A549 (cell line): ENCODE measurements around the gene PSMB7. TPM values are rescaled to one million over a fixed set of nuclear protein-coding genes. Genes with fewer than 3 reads are reported as not detected.
A peak's percentile ranks its signal among the peaks of the same experiment; 100 is the strongest.

Experiments used
- ATAC-seq, 2 experiments: fragments of 200-7000 bp in 1 of 2; fragments of >200 bp in 1 of 2; cut with Nextera tagmentation in 1 of 2; cut with Tn5 transposase in 1 of 2; 3 replicates each; pipeline versions ENCODE4 v1.8.0 to v1.9.1; 2018 to 2020; ENCODE audit warnings: mild to moderate bottlenecking in 1 of 2, moderate library complexity in 1 of 2
- CTCF ChIA-PET: fragments of 300-600 bp; sonication (Branson Sonifier 250); formaldehyde crosslinking; extraction: SDS; loops from one replicate; lab custom pipeline; 2021; ENCODE audit warnings: antibody characterized with exemption, inconsistent platforms; lab: Yijun Ruan, JAX
- POLR2A ChIA-PET: fragments of 350-600 bp; formaldehyde crosslinking; extraction: SDS; loops from one replicate; lab custom pipeline; 2021; ENCODE audit warnings: antibody characterized with exemption, inconsistent platforms; lab: Yijun Ruan, JAX
- DNase-seq, 2 experiments: peaks; one replicate each; pipeline versions ENCODE4 v3.0.0 to v3.0.0-alpha.2; 2011 to 2016; ENCODE audit warnings: low read depth in 1 of 2, low spot score in 1 of 2
- FAIRE-seq: peaks from 2 replicates; lab custom pipeline; 2011; peaks lifted over from hg19 to GRCh38; lab: Jason Lieb, UNC
- H3K27ac ChIP-seq, 2 experiments: fragments of >200 bp; sonication (Bioruptor Twin); formaldehyde crosslinking; 3 replicates each; pipeline ENCODE4 v1.5.1; 2016 to 2017
- H3K4me1 ChIP-seq: fragments of >200 bp; sonication (Bioruptor Twin); formaldehyde crosslinking; 3 replicates; pipeline ENCODE4 v1.6.1; 2016
- H3K4me2 ChIP-seq: fragments of >200 bp; sonication (Bioruptor Twin); formaldehyde crosslinking; 3 replicates; pipeline ENCODE4 v1.6.1; 2016
- H3K4me3 ChIP-seq: fragments of >200 bp; sonication (Bioruptor Twin); formaldehyde crosslinking; 3 replicates; pipeline ENCODE4 v1.5.1; 2016
- H3K9me3 ChIP-seq: fragments of >200 bp; sonication (Bioruptor Twin); formaldehyde crosslinking; 3 replicates; pipeline ENCODE4 v1.6.1; 2016
- CEBPB ChIP-seq, 2 experiments: fragments of >200 bp in 1 of 2; sonication (Bioruptor Twin) in 1 of 2; formaldehyde crosslinking in 1 of 2; IDR thresholded peaks; 2 replicates each; pipeline ENCODE4 v1.6.1; 2012 to 2016
- CHD4 ChIP-seq: fragments of 200-600 bp; sonication (generic); IDR thresholded peaks from 2 replicates; pipeline ENCODE4 v1.6.1; 2016; ENCODE audit warnings: antibody characterized with exemption, mild to moderate bottlenecking, borderline replicate concordance
- EHF ChIP-seq: fragments of 250-450 bp; sonication (Bioruptor Pico); IDR thresholded peaks from 2 replicates; pipeline ENCODE4 v1.5.0; 2020; ENCODE audit warnings: mild to moderate bottlenecking
- EP300 ChIP-seq, 2 experiments: fragments of >200 bp; sonication (Bioruptor Twin); formaldehyde crosslinking; IDR thresholded peaks; 2 replicates in 1 of 2; 3 replicates in 1 of 2; pipeline ENCODE4 v1.6.1; 2016 to 2017
- ESRRA ChIP-seq: fragments of 150-350 bp; IDR thresholded peaks from 2 replicates; pipeline ENCODE4 v1.6.1; 2014; ENCODE audit warnings: mild to moderate bottlenecking, low read length, borderline replicate concordance
- FOSB ChIP-seq: fragments of 250-450 bp; sonication (Bioruptor Pico); IDR thresholded peaks from 2 replicates; pipeline ENCODE4 v1.5.0; 2020; ENCODE audit warnings: mild to moderate bottlenecking, moderate library complexity
- FOSL2 ChIP-seq, 2 experiments: fragments of 450-650 bp in 1 of 2; fragments of >200 bp in 1 of 2; sonication (Bioruptor Twin) in 1 of 2; formaldehyde crosslinking; IDR thresholded peaks; 2 replicates each; pipeline versions ENCODE4 v1.5.0 to v1.6.1; 2016 to 2020; ENCODE audit warnings: mild to moderate bottlenecking in 1 of 2, moderate library complexity in 1 of 2
- GATA3 ChIP-seq: IDR thresholded peaks from 2 replicates; pipeline ENCODE4 v1.6.1; 2012; ENCODE audit warnings: borderline replicate concordance
- HDAC2 ChIP-seq: fragments of 200-600 bp; sonication (generic); IDR thresholded peaks from 2 replicates; pipeline ENCODE4 v1.6.1; 2016
- JUN ChIP-seq, 2 experiments: fragments of >200 bp; sonication (Bioruptor Twin); formaldehyde crosslinking; IDR thresholded peaks; 2 replicates in 1 of 2; 3 replicates in 1 of 2; pipeline ENCODE4 v1.6.1; 2016 to 2017
- JUNB ChIP-seq: fragments of >200 bp; sonication (Bioruptor Twin); formaldehyde crosslinking; IDR thresholded peaks from 2 replicates; pipeline ENCODE4 v1.6.1; 2016
- MAFK ChIP-seq: fragments of 450-650 bp; IDR thresholded peaks from 2 replicates; pipeline ENCODE4 v1.6.1; 2014; ENCODE audit not compliant: partially characterized antibody
- RAD21 ChIP-seq, 2 experiments: fragments of >200 bp in 1 of 2; sonication (Bioruptor Twin) in 1 of 2; formaldehyde crosslinking in 1 of 2; IDR thresholded peaks in 1 of 2; conservative IDR thresholded peaks in 1 of 2; 2 replicates in 1 of 2; 3 replicates in 1 of 2; pipeline ENCODE4 v1.6.1; 2012 to 2018; ENCODE audit warnings: inconsistent platforms in 1 of 2
- RARB ChIP-seq: fragments of 250-450 bp; sonication (Bioruptor Pico); IDR thresholded peaks from 2 replicates; pipeline ENCODE4 v1.8.0; 2021; ENCODE audit warnings: mild to moderate bottlenecking, moderate library complexity
- RFX5 ChIP-seq: fragments of 450-650 bp; IDR thresholded peaks from 2 replicates; pipeline ENCODE4 v1.7.1; 2014; ENCODE audit warnings: antibody characterized with exemption, mild to moderate bottlenecking, moderate library complexity
- SMC3 ChIP-seq: fragments of >200 bp; sonication (Bioruptor Twin); formaldehyde crosslinking; IDR thresholded peaks from 3 replicates; pipeline ENCODE4 v1.6.1; 2018; ENCODE audit warnings: inconsistent platforms
- SREBF2 ChIP-seq: fragments of 450-650 bp; IDR thresholded peaks from 2 replicates; pipeline ENCODE4 v1.6.1; 2014; ENCODE audit warnings: mild to moderate bottlenecking, moderate library complexity
- ZC3H11A ChIP-seq: fragments of 450-650 bp; IDR thresholded peaks from 2 replicates; pipeline ENCODE4 v1.6.1; 2014; ENCODE audit warnings: antibody characterized with exemption, mild to moderate bottlenecking
- ZFP36 ChIP-seq: fragments of 450-650 bp; IDR thresholded peaks from 2 replicates; pipeline ENCODE4 v1.6.1; 2014; ENCODE audit warnings: borderline replicate concordance; ENCODE audit not compliant: partially characterized antibody
- WGBS: methylation state at CpG from one replicate; pipeline ENCODE4 v1.1.6; 2017; ENCODE audit errors: missing lambda C conversion rate; 5-methylcytosine and 5-hydroxymethylcytosine counted together
- polyA plus RNA-seq, 4 experiments: library from polyadenylated mRNA; depleted of rRNA in 3 of 4; stranded (reverse); fragments of >200 nt; fragmentation: RNase III in 1 of 4; extraction: RNeasy Plus Mini Kit Qiagen cat#74134 plus additional on column Dnase treatment in 1 of 4; gene quantifications; 2 replicates in 3 of 4; 3 replicates in 1 of 4; pipeline ENCODE4 v1.2.3, GENCODE V29; 2011 to 2017
- TF ChIP-seq, protein P1 (sequence below): IDR thresholded peaks from 2 replicates; pipeline ENCODE4 v1.6.1; 2012
- TF ChIP-seq, protein P2 (sequence below): IDR thresholded peaks from 2 replicates; pipeline ENCODE4 v1.6.1; 2012
- TF ChIP-seq, protein P3 (sequence below): fragments of >200 bp; sonication (Bioruptor Twin); formaldehyde crosslinking; IDR thresholded peaks from 3 replicates; pipeline ENCODE4 v1.6.1; 2016
- TF ChIP-seq, protein P4 (sequence below): fragments of 250-450 bp; sonication (Bioruptor Pico); IDR thresholded peaks from 2 replicates; pipeline ENCODE4 v1.5.0; 2020; ENCODE audit warnings: low read depth, mild to moderate bottlenecking, moderate library complexity
- TF ChIP-seq, protein P5 (sequence below): fragments of >200 bp; sonication (Bioruptor Twin); formaldehyde crosslinking; IDR thresholded peaks from 3 replicates; pipeline ENCODE4 v1.5.1; 2016

The PSMB7 gene
- polyA plus RNA-seq, 2 of the 4 experiments (the other 2 are of a cell fraction) = 332 to 418 TPM

DNA sequence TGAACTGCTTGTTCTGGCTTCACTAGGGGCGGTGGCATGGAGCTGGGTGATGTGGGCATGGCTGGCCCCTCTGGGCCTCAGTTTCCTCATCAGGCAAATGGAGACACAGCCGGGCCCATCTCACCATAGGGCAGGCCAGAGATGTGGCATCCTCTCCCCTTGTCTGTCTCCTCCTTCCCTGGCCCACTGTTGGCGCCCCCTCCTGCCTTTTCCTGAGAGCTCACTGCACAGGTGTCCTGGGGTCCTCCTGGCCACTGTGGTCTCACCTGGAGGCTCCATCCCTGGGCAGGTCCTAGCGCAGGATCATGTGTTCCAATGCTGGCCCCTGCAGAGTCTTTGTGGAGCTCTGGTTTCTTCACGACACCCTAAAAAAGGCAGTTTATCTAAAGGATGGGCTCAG, 104.0 kb downstream of the PSMB7 start:
- no peak overlapping the region for H3K4me2 ChIP-seq
- no peak for FAIRE-seq
- CTCF ChIA-PET = interaction anchor here (1.0 to 2.9 kb wide), 5 partner anchors 9 to 184 kb away, joined by 3 to 19 read pairs (median 7); no protein-coding TSS in a partner anchor
- H3K4me1 ChIP-seq = peaks cover 45% of the 10 kb centered on the region
- no peak for DNase-seq
- WGBS = 92% methylated on average over 5 of the region's 5 CpGs
- POLR2A ChIA-PET = interaction anchor here (1.1 kb wide), 1 partner anchor 52 kb away, joined by 6 read pairs; no protein-coding TSS in a partner anchor
- no peak overlapping the region for H3K4me3 ChIP-seq
- TF ChIP-seq JUN (IDR thresholded peaks at IDR 0.05) (no peak), RAD21 (conservative IDR thresholded peaks at IDR 0.05 in 1 of 2, IDR thresholded peaks at IDR 0.05 in 1 of 2) (peak in 1 of 2 experiments; percentile 24; a peak in 2 of 5 replicates), SMC3 (peak; percentile 12; the same call in 1 of the 3 replicates)
- H3K27ac ChIP-seq = peak overlapping the region; percentile 80 to 92
- H3K9me3 ChIP-seq = no peaks in the 10 kb centered on the region
- ATAC-seq = no peak

DNA sequence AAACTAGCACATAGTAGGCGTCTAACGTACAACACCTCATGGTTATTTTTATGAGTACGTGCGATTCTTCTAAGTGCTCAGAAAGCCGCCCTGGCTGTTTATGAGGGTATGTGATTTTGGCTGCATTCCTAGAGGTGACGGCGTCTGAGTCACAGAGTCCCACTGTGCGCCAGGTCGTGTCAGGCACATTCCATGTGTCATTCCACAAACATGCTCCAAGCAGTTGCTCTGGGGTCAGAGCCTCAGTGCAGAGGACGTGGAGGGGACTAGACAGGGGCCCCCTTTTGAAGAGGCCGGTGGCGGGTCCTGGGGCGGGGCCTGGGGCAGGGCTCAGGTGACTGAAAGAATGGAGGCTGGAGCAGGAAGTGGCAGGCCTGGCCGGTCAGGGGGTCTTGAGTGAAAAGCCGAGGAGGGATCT, 105.6 kb downstream of the PSMB7 start:
- H3K4me2 ChIP-seq = peak overlapping the region; percentile 59
- peak; percentile 93 for FAIRE-seq
- peak; percentile 76 to 86 for ATAC-seq
- TF ChIP-seq ZC3H11A = no peak
- TF ChIP-seq GATA3 = peak; percentile 96
- peak in 1 of 2 experiments; percentile 88; a peak in 3 of 5 replicates for TF ChIP-seq JUN (IDR thresholded peaks at IDR 0.05)
- TF ChIP-seq, protein P1, sequence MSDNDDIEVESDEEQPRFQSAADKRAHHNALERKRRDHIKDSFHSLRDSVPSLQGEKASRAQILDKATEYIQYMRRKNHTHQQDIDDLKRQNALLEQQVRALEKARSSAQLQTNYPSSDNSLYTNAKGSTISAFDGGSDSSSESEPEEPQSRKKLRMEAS = peak; percentile 95
- TF ChIP-seq FOSL2 (IDR thresholded peaks at IDR 0.05) = peak; percentile 95
- peak; percentile 98 for TF ChIP-seq FOSL2 (CRISPR knock-in tag; IDR thresholded peaks at IDR 0.05)
- TF ChIP-seq RAD21 (conservative IDR thresholded peaks at IDR 0.05 in 1 of 2, IDR thresholded peaks at IDR 0.05 in 1 of 2) = peak; percentile 25 to 38; a peak in 2 of 5 replicates
- TF ChIP-seq EP300 (IDR thresholded peaks at IDR 0.05) = peak; percentile 59 to 84; a peak in 3 of 5 replicates
- TF ChIP-seq, protein P2, sequence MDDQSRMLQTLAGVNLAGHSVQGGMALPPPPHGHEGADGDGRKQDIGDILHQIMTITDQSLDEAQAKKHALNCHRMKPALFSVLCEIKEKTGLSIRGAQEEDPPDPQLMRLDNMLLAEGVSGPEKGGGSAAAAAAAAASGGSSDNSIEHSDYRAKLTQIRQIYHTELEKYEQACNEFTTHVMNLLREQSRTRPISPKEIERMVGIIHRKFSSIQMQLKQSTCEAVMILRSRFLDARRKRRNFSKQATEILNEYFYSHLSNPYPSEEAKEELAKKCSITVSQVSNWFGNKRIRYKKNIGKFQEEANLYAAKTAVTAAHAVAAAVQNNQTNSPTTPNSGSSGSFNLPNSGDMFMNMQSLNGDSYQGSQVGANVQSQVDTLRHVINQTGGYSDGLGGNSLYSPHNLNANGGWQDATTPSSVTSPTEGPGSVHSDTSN = peak; percentile 79
- TF ChIP-seq HDAC2 = no peak
- TF ChIP-seq RFX5 = no peak
- peak; percentile 23 for TF ChIP-seq MAFK
- peak in 1 of 2 experiments; percentile 76; a peak in 2 of 4 replicates for TF ChIP-seq CEBPB (IDR thresholded peaks at IDR 0.05)
- TF ChIP-seq, protein P3, sequence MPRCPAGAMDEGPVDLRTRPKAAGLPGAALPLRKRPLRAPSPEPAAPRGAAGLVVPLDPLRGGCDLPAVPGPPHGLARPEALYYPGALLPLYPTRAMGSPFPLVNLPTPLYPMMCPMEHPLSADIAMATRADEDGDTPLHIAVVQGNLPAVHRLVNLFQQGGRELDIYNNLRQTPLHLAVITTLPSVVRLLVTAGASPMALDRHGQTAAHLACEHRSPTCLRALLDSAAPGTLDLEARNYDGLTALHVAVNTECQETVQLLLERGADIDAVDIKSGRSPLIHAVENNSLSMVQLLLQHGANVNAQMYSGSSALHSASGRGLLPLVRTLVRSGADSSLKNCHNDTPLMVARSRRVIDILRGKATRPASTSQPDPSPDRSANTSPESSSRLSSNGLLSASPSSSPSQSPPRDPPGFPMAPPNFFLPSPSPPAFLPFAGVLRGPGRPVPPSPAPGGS = peak; percentile 42; the same call in 1 of the 3 replicates
- 0 out of 2 replicates have a peak, but pooled peaks have one; percentile 51 for TF ChIP-seq RARB (CRISPR knock-in tag)
- TF ChIP-seq, protein P4, sequence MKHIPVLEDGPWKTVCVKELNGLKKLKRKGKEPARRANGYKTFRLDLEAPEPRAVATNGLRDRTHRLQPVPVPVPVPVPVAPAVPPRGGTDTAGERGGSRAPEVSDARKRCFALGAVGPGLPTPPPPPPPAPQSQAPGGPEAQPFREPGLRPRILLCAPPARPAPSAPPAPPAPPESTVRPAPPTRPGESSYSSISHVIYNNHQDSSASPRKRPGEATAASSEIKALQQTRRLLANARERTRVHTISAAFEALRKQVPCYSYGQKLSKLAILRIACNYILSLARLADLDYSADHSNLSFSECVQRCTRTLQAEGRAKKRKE (CRISPR knock-in tag) = 0 out of 2 replicates have a peak, but pooled peaks have one; percentile 31
- no peak for TF ChIP-seq EHF (CRISPR knock-in tag)
- TF ChIP-seq, protein P5, sequence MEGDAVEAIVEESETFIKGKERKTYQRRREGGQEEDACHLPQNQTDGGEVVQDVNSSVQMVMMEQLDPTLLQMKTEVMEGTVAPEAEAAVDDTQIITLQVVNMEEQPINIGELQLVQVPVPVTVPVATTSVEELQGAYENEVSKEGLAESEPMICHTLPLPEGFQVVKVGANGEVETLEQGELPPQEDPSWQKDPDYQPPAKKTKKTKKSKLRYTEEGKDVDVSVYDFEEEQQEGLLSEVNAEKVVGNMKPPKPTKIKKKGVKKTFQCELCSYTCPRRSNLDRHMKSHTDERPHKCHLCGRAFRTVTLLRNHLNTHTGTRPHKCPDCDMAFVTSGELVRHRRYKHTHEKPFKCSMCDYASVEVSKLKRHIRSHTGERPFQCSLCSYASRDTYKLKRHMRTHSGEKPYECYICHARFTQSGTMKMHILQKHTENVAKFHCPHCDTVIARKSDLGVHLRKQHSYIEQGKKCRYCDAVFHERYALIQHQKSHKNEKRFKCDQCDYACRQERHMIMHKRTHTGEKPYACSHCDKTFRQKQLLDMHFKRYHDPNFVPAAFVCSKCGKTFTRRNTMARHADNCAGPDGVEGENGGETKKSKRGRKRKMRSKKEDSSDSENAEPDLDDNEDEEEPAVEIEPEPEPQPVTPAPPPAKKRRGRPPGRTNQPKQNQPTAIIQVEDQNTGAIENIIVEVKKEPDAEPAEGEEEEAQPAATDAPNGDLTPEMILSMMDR = no peak
- no peak for TF ChIP-seq ZFP36
- no peak for TF ChIP-seq SREBF2
- TF ChIP-seq CHD4 = no peak
- TF ChIP-seq FOSB = 0 out of 2 replicates have a peak, but pooled peaks have one; percentile 47
- peak; percentile 93 for TF ChIP-seq JUNB
- 0 out of 2 replicates have a peak, but pooled peaks have one; percentile 31 for TF ChIP-seq ESRRA
- WGBS = 3% methylated on average over 10 of the region's 15 CpGs
- ChIA-PET CTCF (interaction anchor here (1.0 to 2.2 kb wide), 7 partner anchors 11 to 269 kb away, joined by 3 to 12 read pairs (median 6); no protein-coding TSS in a partner anchor), POLR2A (no interaction called here)
- peaks cover 54% of the 10 kb centered on the region for H3K4me1 ChIP-seq
- peak; percentile 88 to 89 for DNase-seq
- no peaks in the 10 kb centered on the region for H3K9me3 ChIP-seq
- peak overlapping the region; percentile 80 to 92 for H3K27ac ChIP-seq
- H3K4me3 ChIP-seq = no peak overlapping the region
